Activated gamma-delta T cell (primary cell): ENCODE results near the gene AKR1C4.

Experiments
- DNase-seq: peaks from one replicate; lab custom pipeline; 2025; lab: John Stamatoyannopoulos, UW

The AKR1C4 gene

GRCh38 chr10:5266804-5267203, 70.2 kb downstream of the AKR1C4 start:
- DNase-seq, result no peak

- DNase-seq, result no peak
Measured at GRCh38 chr10:5268234-5268633, 71.6 kb downstream of the AKR1C4 start.
